GM23248 (cell line): Measurements from ENCODE around the gene RWDD1. TPM values are rescaled to one million over a fixed set of nuclear protein-coding genes. Genes with fewer than 3 reads are reported as not detected.
"Not testable (repeated sequence)": the region's sequence is repeated elsewhere in the genome, so short reads cannot be mapped to it uniquely, and the experiment has no call there.

Experiments used
- DNase-seq: peaks from one replicate; pipeline ENCODE4 v3.0.0-alpha.2; 2015
- H2AFZ ChIP-seq: fragments of 200-600 bp; sonication (generic); 2 replicates; pipeline ENCODE4 v1.6.1; 2016; ENCODE audit warnings: antibody characterized with exemption
- H3F3A ChIP-seq: fragments of 200-600 bp; sonication (generic); 2 replicates; pipeline ENCODE4 v1.6.1; 2016; ENCODE audit warnings: mild to moderate bottlenecking, antibody characterized with exemption, mixed run types; ENCODE audit not compliant: insufficient read depth
- H3K27ac ChIP-seq: fragments of 200-600 bp; sonication (generic); 2 replicates; pipeline ENCODE4 v1.5.1; 2016; ENCODE audit warnings: mild to moderate bottlenecking
- H3K27me3 ChIP-seq: fragments of 200-600 bp; sonication (generic); replicated peaks from 2 replicates; pipeline ENCODE4 v1.6.1; 2016; ENCODE audit warnings: mild to moderate bottlenecking; ENCODE audit not compliant: insufficient read depth
- H3K36me3 ChIP-seq: fragments of 200-600 bp; sonication (generic); 2 replicates; pipeline ENCODE4 v1.6.1; 2016; ENCODE audit warnings: low read depth, mild to moderate bottlenecking
- H3K4me1 ChIP-seq: fragments of 200-600 bp; sonication (generic); 2 replicates; pipeline ENCODE4 v1.6.1; 2016; ENCODE audit warnings: mild to moderate bottlenecking; ENCODE audit not compliant: insufficient read depth
- H3K4me2 ChIP-seq: fragments of 200-600 bp; sonication (generic); one replicate; pipeline ENCODE4 v1.6.1; 2016; ENCODE audit warnings: mild to moderate bottlenecking; ENCODE audit not compliant: unreplicated experiment
- H3K4me3 ChIP-seq: fragments of 200-600 bp; sonication (generic); 2 replicates; pipeline ENCODE4 v1.5.1; 2016; ENCODE audit warnings: mild to moderate bottlenecking
- H3K79me2 ChIP-seq: fragments of 200-600 bp; sonication (generic); 2 replicates; pipeline ENCODE4 v1.6.1; 2016; ENCODE audit warnings: mild to moderate bottlenecking; ENCODE audit not compliant: insufficient read depth
- H3K9ac ChIP-seq: fragments of 200-600 bp; sonication (generic); 2 replicates; pipeline ENCODE4 v1.6.1; 2016; ENCODE audit warnings: mild to moderate bottlenecking
- H3K9me2 ChIP-seq: fragments of 200-600 bp; sonication (generic); 2 replicates; pipeline ENCODE4 v1.6.1; 2016; ENCODE audit warnings: mixed run types, mild to moderate bottlenecking, moderate library complexity; ENCODE audit not compliant: insufficient read depth
- H3K9me3 ChIP-seq: fragments of 200-600 bp; sonication (generic); one replicate; pipeline ENCODE4 v1.6.1; 2017; ENCODE audit warnings: low read depth
- H4K20me1 ChIP-seq: fragments of 200-600 bp; sonication (generic); 2 replicates; pipeline ENCODE4 v1.6.0; 2016; ENCODE audit not compliant: insufficient read depth
- EZH2 ChIP-seq: fragments of 200-600 bp; sonication (generic); IDR thresholded peaks from 2 replicates; pipeline ENCODE4 v1.6.1; 2018; ENCODE audit warnings: antibody characterized with exemption, mild to moderate bottlenecking; ENCODE audit not compliant: insufficient read depth, poor library complexity, severe bottlenecking
- EZH2phosphoT487 ChIP-seq: fragments of 200-600 bp; sonication (generic); IDR thresholded peaks from 2 replicates; pipeline ENCODE4 v1.6.1; 2018; ENCODE audit warnings: antibody characterized with exemption, moderate library complexity, mild to moderate bottlenecking, low read depth; ENCODE audit not compliant: insufficient read depth
- WGBS, 2 experiments: methylation state at CpG; one replicate each; pipeline ENCODE4 v1.1.6; 2015 to 2017; ENCODE audit warnings: low lambda C conversion rate in 2 of 2, low coverage in 1 of 2; ENCODE audit errors: missing lambda C conversion rate in 2 of 2; 5-methylcytosine and 5-hydroxymethylcytosine counted together
- in situ Hi-C: fragments of 300-500 bp; cut with MboI; formaldehyde crosslinking; loops from 2 replicates; pipeline ENCODE4 v1.15.0; 2020
- polyA plus RNA-seq: library from polyadenylated mRNA; unstranded; fragments of >200 nt; fragmentation: Nextera tagmentation; extraction: Ambion mirVana; gene quantifications from 2 replicates; pipeline ENCODE4 v1.2.1, GENCODE V29; 2016
- total RNA-seq: library from RNA; depleted of rRNA; stranded (reverse); fragments of >200 nt; shearing (Covaris generic); gene quantifications from 2 replicates; pipeline ENCODE4 v1.2.3, GENCODE V29; 2014

The RWDD1 gene
- total and polyA plus RNA-seq, 2 experiments from 2014 or later: 37.7 to 112 TPM

- Histone ChIP-seq H3K4me1 (no peaks in the 10 kb centered on the region), H3K36me3 (peaks cover 29% of the 10 kb centered on the region), H4K20me1 (no peaks in the 10 kb centered on the region), H3K27ac (no peak overlapping the region), H3K9ac (no peak overlapping the region), H2AFZ (no peak overlapping the region), H3F3A (no peaks in the 10 kb centered on the region), H3K27me3 (no peaks in the 10 kb centered on the region), H3K79me2 (no peaks in the 10 kb centered on the region), H3K4me3 (no peak overlapping the region), H3K4me2 (no peak overlapping the region), H3K9me3 (no peaks in the 10 kb centered on the region), H3K9me2 (no peaks in the 10 kb centered on the region)
- in situ Hi-C loops: no loop called here
- 73 to 81% methylated on average over 4 of the region's 4 CpGs for WGBS, 2 experiments
- TF ChIP-seq EZH2phosphoT487 (no peak), EZH2 (no peak)
- peak; percentile 33 for DNase-seq
These were observed 25.5 kb downstream of the RWDD1 start for GRCh38 chr6:116596815-116597214.

GRCh38 chr6:116603916-116604315 lies 32.6 kb downstream of the RWDD1 start:
- in situ Hi-C loops, H3K27ac ChIP-seq: not testable (repeated sequence)
- WGBS, 2 experiments: 94 to 97% methylated on average over 3 of the region's 3 CpGs

GRCh38 chr6:116604868-116605267 lies 33.6 kb downstream of the RWDD1 start:
- WGBS, 2 experiments: 92 to 99% methylated on average over 3 of the region's 3 CpGs
- in situ Hi-C loops: not testable (repeated sequence)

More at GRCh38 chr6:116603916-116604315, 32.6 kb downstream of the RWDD1 start:
- not testable (repeated sequence) for DNase-seq, H3K9me3 ChIP-seq, H3K4me1 ChIP-seq, H2AFZ ChIP-seq, H3K9ac ChIP-seq, H3K79me2 ChIP-seq, H3K4me2 ChIP-seq, H3K4me3 ChIP-seq, H4K20me1 ChIP-seq, H3K9me2 ChIP-seq, H3F3A ChIP-seq, H3K27me3 ChIP-seq
- H3K36me3 ChIP-seq: peaks cover 13% of the 10 kb centered on the region; the same call in 1 of the 2 replicates

GRCh38 chr6:116605935-116606334 lies 34.6 kb downstream of the RWDD1 start:
- no peaks in the 10 kb centered on the region for H4K20me1 ChIP-seq
- no peak overlapping the region for H2AFZ ChIP-seq
- no peak for TF ChIP-seq EZH2phosphoT487
- TF ChIP-seq EZH2: no peak
- H3K4me3 ChIP-seq: no peak overlapping the region
- H3K4me2 ChIP-seq: no peak overlapping the region
- no peaks in the 10 kb centered on the region for H3F3A ChIP-seq
- H3K36me3 ChIP-seq: peaks cover 13% of the 10 kb centered on the region; the same call in 1 of the 2 replicates
- H3K27ac ChIP-seq: no peak overlapping the region
- no peaks in the 10 kb centered on the region for H3K9me2 ChIP-seq
- H3K4me1 ChIP-seq: no peaks in the 10 kb centered on the region
- H3K9me3 ChIP-seq: no peaks in the 10 kb centered on the region
- H3K9ac ChIP-seq: no peak overlapping the region
- H3K79me2 ChIP-seq: no peaks in the 10 kb centered on the region
- H3K27me3 ChIP-seq: no peaks in the 10 kb centered on the region
- WGBS, 2 experiments: 98 to 99% methylated on average over 4 of the region's 4 CpGs
- in situ Hi-C loops: no loop called here
- DNase-seq: no peak

More at GRCh38 chr6:116604868-116605267, 33.6 kb downstream of the RWDD1 start:
- H2AFZ ChIP-seq, H4K20me1 ChIP-seq, H3K27me3 ChIP-seq, H3K9me2 ChIP-seq, H3F3A ChIP-seq, H3K27ac ChIP-seq, DNase-seq, H3K4me2 ChIP-seq, H3K79me2 ChIP-seq, H3K9me3 ChIP-seq, H3K4me1 ChIP-seq, H3K9ac ChIP-seq, H3K4me3 ChIP-seq: not testable (repeated sequence)
- peaks cover 13% of the 10 kb centered on the region; the same call in 1 of the 2 replicates for H3K36me3 ChIP-seq

GRCh38 chr6:116611056-116611455 lies 39.8 kb downstream of the RWDD1 start:
- H3K36me3 ChIP-seq: no peaks in the 10 kb centered on the region
- 0 out of 2 replicates have a peak, but pooled peaks cover 3% of the 10 kb centered on the region for H3K4me1 ChIP-seq
- in situ Hi-C loops: no loop called here
- no peaks in the 10 kb centered on the region for H3F3A ChIP-seq
- no peaks in the 10 kb centered on the region for H3K27me3 ChIP-seq
- DNase-seq: no peak
- no peaks in the 10 kb centered on the region for H3K79me2 ChIP-seq
- TF ChIP-seq EZH2 (no peak), EZH2phosphoT487 (no peak)
- no peak overlapping the region for H3K4me2 ChIP-seq
- H3K9me3 ChIP-seq: no peaks in the 10 kb centered on the region
- H3K27ac ChIP-seq: no peak overlapping the region
- H2AFZ ChIP-seq: no peak overlapping the region
- H3K9me2 ChIP-seq: no peaks in the 10 kb centered on the region
- H3K4me3 ChIP-seq: no peak overlapping the region
- no peaks in the 10 kb centered on the region for H4K20me1 ChIP-seq
- no peak overlapping the region for H3K9ac ChIP-seq
- WGBS, 2 experiments: 60 to 62% methylated on average over 4 of the region's 4 CpGs
